Right atrium auricular region (tissue), 2 donors: ENCODE results near the gene CCDC85C. TPM values are rescaled to one million over a fixed set of nuclear protein-coding genes. Genes with fewer than 3 reads are reported as not detected.

Source experiments
- DNase-seq: peaks from one replicate; pipeline ENCODE4 v3.0.0-alpha.2; 2019; ENCODE audit warnings: low spot score
- H3K27ac ChIP-seq, 2 donors: fragments of 200-600 bp; sonication (generic); 1 replicate in 1 of 2; 2 replicates in 1 of 2; pipeline ENCODE4 v1.5.1; 2016 to 2019
- H3K27me3 ChIP-seq, 2 donors: fragments of 200-600 bp; sonication (generic); one replicate each; pipeline versions ENCODE4 v1.5.1 to v1.6.0; 2017 to 2019
- H3K36me3 ChIP-seq: fragments of 200-600 bp; sonication (generic); one replicate; pipeline ENCODE4 v1.5.1; 2016
- H3K4me1 ChIP-seq, 2 donors: fragments of 200-600 bp; sonication (generic); one replicate each; pipeline versions ENCODE4 v1.5.1 to v1.6.0; 2017 to 2019
- H3K4me3 ChIP-seq, 2 donors: fragments of 200-600 bp; sonication (generic); 1 replicate in 1 of 2; 2 replicates in 1 of 2; pipeline ENCODE4 v1.5.1; 2017 to 2019; ENCODE audit warnings: mild to moderate bottlenecking in 1 of 2, moderate library complexity in 1 of 2
- H3K9me3 ChIP-seq, 2 donors: fragments of 200-600 bp; sonication (generic); one replicate each; pipeline ENCODE4 v1.5.1; 2019
- CTCF ChIP-seq, 2 donors: fragments of 200-600 bp; sonication (generic); IDR thresholded peaks; one replicate each; pipeline ENCODE4 v1.5.1; 2019; ENCODE audit warnings: antibody characterized with exemption in 2 of 2
- total RNA-seq, 2 donors: library from RNA; depleted of rRNA; stranded (reverse); fragments of >200 nt; gene quantifications; one replicate each; pipeline ENCODE4 v1.1.0, GENCODE V29; 2016

CCDC85C gene
- total RNA-seq, 2 donors from 2014 or later, result 17.1 to 17.7 TPM

GRCh38 chr14:99648027-99648784, 44.2 kb upstream of the CCDC85C start:
- Histone ChIP-seq H3K36me3 (no peaks in the 10 kb centered on the region), H3K9me3 (no peaks in the 10 kb centered on the region), H3K27ac (no peak overlapping the region), H3K4me1 (peaks cover 0 to 14% of the 10 kb centered on the region in 2 donors), H3K4me3 (no peak overlapping the region), H3K27me3 (no peaks in the 10 kb centered on the region)
- no peak for DNase-seq
- TF ChIP-seq CTCF (IDR thresholded peaks at IDR 0.05), result no peak

GRCh38 chr14:99647411-99647810, 43.4 kb upstream of the CCDC85C start:
- Histone ChIP-seq H3K36me3 (no peaks in the 10 kb centered on the region), H3K9me3 (no peaks in the 10 kb centered on the region), H3K4me1 (peaks cover 0 to 14% of the 10 kb centered on the region in 2 donors), H3K27ac (no peak overlapping the region), H3K4me3 (no peak overlapping the region), H3K27me3 (no peaks in the 10 kb centered on the region)
- no peak for TF ChIP-seq CTCF (IDR thresholded peaks at IDR 0.05)
- DNase-seq, result peak; percentile 67

GRCh38 chr14:99645545-99646505, 41.8 kb upstream of the CCDC85C start:
- DNase-seq, result no peak
- no peaks in the 10 kb centered on the region for H3K27me3 ChIP-seq
- no peak for TF ChIP-seq CTCF (IDR thresholded peaks at IDR 0.05)
- H3K27ac ChIP-seq, result peak overlapping the region; percentile 5 to 65
- peaks cover 0 to 14% of the 10 kb centered on the region in 2 donors for H3K4me1 ChIP-seq
- no peaks in the 10 kb centered on the region for H3K9me3 ChIP-seq
- peak overlapping the region; percentile 29 to 59 for H3K4me3 ChIP-seq
- H3K36me3 ChIP-seq, result no peaks in the 10 kb centered on the region

GRCh38 chr14:99644723-99645544, 40.9 kb upstream of the CCDC85C start, which contains the start of gene HHIPL1:
HHIPL1 (plus strand) TSS chr14:99645129; CDS start chr14:99645208, 79 bp downstream.
- Histone ChIP-seq H3K9me3 (no peaks in the 10 kb centered on the region), H3K27me3 (no peaks in the 10 kb centered on the region)

More at GRCh38 chr14:99644723-99645544, 40.9 kb upstream of the CCDC85C start, which contains the start of gene HHIPL1:
- TF ChIP-seq CTCF (IDR thresholded peaks at IDR 0.05), result peak in 1 of 2 donors; percentile 16
- no peaks in the 10 kb centered on the region for H3K36me3 ChIP-seq
- H3K4me1 ChIP-seq, result peaks cover 0 to 14% of the 10 kb centered on the region in 2 donors
- DNase-seq, result no peak
- peak within 1 kb of the TSS; percentile 29 to 59 for H3K4me3 ChIP-seq
- peak within 1 kb of the TSS; percentile 5 to 65 for H3K27ac ChIP-seq
